NCI-H187 treated with DMSO at 0.1 percent for 48 hours (cell line): ENCODE results near the gene ZNF692.
"Not testable (repeated sequence)": the region's sequence is repeated elsewhere in the genome, so short reads cannot be mapped to it uniquely, and the experiment has no call there.

Experiments used
- DNase-seq: peaks from one replicate; lab custom pipeline; 2025; lab: John Stamatoyannopoulos, UW

The ZNF692 gene, protein sequence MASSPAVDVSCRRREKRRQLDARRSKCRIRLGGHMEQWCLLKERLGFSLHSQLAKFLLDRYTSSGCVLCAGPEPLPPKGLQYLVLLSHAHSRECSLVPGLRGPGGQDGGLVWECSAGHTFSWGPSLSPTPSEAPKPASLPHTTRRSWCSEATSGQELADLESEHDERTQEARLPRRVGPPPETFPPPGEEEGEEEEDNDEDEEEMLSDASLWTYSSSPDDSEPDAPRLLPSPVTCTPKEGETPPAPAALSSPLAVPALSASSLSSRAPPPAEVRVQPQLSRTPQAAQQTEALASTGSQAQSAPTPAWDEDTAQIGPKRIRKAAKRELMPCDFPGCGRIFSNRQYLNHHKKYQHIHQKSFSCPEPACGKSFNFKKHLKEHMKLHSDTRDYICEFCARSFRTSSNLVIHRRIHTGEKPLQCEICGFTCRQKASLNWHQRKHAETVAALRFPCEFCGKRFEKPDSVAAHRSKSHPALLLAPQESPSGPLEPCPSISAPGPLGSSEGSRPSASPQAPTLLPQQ

DNA sequence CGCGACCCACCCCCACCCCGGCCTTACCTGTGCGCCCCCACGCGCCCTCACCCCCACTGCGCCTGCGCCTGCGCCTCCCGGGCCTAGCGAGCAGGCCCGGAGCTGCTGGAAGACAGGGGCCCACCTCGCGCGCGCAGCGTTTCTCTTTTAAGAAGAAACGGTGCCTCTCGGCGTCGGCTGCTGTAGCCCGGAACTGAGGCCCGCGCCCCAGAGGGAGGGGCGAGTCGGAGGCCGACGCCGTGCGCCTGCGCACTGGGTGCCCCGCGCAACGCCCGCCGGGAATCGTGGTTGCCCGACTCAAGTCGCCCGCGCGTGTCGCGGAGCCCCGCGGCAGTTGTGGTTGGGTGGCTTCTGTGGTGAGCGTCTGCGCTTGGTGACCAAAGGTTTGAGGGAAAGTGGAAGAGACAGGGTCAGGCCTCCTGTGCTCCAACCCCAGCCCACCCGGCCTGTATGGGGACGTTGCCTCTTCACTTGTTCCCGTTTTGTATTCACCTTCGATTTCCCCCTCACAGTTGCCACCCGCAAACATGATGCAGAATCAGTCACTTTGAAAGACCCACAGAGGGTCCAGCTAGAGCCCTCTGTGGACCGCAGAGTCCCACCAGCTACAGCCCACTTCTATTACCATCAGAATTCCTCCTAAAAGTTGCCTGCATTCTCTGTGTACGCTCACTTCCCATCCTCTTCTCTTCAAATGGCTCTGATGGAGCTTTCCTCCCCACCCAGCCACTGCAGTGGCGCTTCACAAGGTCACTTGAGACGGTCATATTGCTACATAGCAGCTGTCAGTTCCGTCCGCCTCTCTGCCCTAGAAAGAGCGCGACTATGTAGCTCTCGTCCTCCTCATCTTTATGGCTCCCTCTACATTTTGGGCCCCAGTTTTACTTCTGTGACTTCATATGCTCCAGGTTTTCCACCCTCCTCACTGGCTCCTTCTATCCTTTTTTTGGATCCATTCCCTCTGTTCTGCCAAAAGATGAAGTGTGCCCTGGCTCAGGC, at the start of gene ZNF692:
TSS of gene ZNF692 (minus strand) at position 195 of the 999 bp plus-strand sequence. CDS start 776 bp downstream, outside the sequence.
- peak; percentile 13 for DNase-seq

DNA sequence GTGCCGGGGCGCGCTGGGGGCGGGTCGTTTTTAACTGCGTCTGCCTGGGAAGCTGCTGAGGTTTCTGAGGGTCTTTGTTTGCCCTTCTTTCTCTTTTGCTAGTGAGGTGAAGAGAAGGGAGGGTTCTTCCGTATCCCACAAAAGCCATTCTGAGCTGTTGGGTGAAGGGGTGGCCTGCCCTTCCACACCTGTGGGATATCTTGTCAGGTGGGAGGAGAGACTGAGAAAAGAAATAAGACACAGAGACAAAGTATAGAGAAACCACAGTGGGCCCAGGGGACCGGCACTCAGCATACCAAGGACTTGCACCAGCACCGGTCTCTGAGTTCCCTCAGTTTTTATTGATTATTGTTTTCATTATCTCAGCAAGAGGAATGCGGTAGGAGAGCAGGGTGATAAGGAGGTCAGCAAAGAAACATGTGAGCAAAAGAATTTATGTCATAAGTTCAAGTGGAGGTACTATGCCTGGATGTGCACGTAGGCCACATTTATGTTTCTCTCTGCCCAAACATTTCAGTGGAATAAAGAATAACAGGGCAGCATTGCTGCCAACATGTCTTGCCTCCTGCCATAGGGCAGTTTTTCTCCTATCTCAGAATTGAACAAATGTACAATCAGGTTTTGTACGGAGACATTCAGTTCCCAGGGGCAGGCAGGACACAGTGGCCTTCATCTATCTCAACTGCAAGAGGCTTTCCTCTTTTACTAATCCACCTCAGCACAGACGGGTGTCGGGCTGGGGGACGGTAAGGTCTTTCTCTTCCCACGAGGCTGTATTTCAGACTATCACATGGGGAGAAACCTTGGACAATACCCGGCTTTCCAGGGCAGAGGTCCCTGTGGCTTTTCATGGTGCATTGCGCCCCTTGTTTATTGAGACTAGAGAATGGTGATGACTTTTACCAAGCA, 48.1 kb upstream of the ZNF692 start:
- no peak for DNase-seq

DNA sequence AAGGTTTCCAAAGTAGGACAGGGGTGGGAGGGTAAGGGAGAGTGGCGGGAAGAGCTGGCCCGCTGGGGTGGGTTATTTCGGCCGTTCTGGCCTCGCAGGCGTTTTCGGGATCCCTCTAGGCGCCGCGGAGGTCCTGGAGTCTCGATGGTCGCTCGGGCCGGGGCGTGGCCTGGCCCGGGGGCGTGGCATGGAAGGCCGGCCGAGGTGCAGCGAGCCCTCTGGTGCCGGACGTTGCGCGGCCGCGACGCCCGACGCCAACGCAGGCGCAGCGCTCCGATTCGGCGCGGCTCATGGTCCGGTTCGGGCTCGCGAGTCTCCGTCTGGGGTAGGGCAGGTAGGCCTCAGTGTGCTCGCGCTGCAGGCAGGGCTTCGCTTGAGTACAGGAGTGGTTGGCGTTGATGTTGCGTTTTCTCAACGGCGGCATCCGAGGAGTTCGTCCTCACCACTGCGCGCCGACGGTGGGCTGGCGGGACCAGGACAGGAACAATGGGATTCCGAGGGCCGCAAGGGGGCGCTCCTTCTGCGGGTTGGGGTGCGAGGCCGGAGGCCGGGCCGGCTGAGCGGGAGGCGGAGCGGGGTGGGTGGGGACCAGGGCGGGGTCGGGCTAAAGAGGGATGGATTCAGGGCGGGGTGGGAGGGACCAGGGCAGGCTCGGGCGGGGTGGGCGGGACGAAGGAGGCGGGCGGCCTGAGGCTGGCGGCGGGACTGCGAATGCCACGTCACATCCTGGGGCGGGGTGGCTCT, 47.3 kb upstream of the ZNF692 start, which contains the start of gene PGBD2:
TSS of gene PGBD2 (plus strand) at position 227 of the 744 bp plus-strand sequence. CDS start 7,628 bp downstream, outside the sequence.
- no peak for DNase-seq

DNA sequence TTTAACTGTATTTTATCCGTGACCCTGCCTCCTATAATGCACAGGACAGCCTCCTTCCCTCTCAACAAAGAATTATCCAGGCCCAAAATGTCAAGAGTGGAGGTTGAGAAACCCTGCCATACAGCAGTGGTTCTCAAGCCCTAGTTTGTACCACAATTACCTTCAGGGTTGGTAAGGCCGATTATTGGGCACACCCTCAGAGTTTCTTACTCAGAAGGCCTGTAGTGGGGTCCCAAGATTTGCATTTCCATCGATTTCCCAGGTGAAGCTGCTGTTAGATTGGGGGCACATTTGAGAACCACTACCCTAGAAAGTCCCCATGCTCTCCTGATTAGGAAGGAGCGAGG, 46.8 kb upstream of the ZNF692 start:
- no peak for DNase-seq

DNA sequence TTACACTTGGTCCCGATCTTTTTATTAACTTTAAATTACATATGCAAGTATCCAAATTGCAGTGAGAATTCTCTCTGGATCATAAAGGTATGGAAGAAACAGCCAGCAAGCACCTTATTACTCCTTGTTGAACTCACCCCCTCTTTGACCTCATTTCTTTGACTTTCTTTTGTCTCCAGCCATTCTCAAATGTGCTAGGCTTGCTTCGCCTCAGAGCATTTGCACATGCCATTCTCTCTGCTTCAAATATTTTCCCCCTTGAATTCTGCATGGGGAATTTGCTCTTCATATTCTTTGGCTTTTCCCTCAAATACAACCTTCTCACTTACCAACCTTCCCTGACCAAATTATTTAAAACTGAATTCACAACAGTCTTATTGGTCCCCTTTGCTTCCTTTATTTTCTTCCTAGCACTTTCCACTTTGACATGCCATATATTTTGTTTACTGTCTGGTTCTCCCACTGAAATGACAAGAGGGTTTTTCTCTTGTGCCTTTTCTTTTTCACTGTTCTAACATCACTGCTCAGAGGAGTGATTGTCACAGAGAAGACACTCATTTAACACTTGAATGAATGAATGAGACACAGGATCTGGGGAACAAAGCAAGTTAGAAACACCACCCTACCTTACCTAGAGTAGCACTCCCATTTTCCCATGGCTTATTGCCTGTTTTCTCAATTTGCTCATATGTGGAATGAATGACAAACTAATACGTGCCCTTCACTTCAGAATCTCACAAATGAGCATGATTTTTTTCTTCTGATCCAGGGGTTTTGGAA, 45.7 kb upstream of the ZNF692 start:
- DNase-seq, result no peak

DNA sequence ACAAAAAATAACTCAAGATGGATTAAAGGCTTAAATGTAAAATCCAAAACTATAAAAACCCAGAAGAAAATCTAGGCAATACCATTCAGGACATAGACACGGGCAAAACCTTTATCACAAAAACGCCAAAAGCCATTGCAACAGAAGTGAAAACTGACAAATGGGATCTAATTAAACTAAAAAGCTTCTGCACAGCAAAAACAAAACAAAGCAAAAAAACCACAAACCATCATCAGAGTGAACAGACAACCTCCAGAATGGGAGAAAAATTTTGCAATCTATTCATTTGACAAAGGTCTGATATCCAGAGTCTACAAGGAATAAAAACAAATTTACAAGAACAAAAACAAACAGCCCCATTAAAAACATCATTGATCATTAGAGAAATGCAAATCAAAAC, 42.7 kb upstream of the ZNF692 start:
- DNase-seq, result no peak

DNA sequence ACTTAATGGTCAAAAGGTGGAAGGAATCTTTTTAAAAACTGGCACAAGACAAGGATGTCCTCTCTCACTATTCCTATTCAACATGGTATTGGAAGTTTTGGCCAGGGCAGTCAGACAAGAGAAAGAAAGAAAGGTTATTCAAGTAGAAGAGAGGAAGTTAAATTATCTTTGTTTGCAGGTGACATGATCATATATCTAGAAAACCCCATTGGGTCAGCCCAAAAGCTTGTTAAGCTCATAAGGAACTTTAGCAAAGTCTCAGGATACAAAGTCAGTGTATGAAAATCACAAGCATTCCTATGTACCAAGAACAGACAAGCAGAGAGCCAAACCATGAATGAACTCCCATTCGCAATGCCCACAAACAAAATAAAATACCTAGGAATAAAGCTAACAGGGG, 41.8 kb upstream of the ZNF692 start:
- DNase-seq, result no peak

DNA sequence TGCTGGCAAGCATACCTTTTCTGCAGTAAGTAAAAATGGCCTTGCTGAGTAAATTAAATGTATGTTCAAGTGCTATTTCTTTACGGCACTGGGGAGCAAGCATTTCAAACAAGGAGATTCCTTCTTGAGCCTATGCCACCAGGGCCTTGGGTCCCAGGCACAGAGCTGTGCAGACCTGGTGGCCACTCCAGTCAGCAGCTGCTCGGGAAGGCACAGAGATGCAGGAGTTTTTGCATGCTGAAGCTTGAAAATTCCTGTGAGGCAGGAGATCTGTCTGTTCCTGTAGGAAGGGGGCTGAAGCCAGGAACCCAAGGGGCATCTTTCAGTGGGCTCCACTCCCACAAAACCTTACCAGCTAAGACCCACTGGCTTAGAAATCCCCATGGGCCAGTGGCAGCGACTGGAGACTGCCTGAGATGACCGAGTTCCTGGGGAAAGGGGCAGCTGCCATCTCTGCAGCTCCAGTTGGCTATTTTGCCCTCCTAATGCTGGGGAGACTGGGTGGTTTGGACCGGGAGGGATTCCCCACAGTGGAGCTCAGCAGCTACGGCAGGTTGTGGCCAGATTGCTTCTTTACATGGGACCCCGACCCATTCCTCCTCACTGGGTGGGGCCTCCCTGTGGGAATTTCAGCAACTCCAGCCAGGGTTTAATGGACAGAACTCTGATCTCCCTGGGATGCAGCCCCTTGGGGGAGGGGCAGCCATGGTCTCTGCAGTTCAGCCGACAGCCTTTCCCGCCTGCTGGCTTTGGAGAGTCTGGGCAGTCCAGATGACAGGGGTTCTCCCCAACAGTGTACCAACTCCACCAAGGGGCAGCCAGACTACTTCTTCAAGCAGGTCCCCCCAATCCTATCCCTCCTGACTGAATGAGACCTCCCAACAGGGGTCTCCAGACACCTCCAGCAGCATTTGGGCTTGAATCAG, 38.8 kb upstream of the ZNF692 start:
- no peak for DNase-seq

DNA sequence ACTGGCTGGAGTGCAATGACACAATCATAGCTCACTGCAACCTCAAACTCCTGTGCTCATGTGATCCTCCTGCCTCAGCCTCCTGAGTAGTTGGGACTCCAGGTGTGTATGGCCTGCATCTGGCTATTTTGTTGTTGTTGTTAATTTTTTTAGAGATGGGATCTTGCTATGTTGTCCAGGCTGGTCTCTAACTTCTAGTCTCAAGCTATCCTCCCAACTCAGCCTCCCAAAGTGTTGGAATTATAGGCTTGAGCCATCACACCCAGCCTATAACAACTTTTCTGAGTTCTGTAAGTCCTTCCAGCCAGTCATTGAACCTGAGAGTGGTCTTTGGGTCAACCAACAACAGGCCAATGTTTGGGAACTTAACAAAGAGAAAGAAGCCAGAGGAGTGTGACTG, 36.0 kb upstream of the ZNF692 start:
- DNase-seq, result no peak

DNA sequence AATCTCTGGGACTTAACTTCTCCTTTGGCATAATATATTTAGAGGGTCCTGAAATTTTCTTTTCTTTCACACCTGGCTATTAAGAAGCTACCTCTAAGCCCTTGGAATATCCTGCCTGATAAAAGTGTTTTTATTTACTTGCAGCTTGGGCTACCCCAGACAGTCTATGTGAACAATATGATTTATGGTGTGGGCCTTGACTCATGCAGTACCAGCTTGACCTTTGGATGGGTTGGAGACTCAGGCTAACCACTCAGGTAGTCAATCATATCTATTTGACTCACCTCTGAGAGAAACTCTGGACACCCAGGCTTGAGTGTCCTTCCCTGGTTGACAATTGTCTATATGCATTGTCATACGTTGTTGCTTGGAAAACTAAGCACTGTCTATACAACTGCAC, 33.7 kb upstream of the ZNF692 start:
- no peak for DNase-seq

DNA sequence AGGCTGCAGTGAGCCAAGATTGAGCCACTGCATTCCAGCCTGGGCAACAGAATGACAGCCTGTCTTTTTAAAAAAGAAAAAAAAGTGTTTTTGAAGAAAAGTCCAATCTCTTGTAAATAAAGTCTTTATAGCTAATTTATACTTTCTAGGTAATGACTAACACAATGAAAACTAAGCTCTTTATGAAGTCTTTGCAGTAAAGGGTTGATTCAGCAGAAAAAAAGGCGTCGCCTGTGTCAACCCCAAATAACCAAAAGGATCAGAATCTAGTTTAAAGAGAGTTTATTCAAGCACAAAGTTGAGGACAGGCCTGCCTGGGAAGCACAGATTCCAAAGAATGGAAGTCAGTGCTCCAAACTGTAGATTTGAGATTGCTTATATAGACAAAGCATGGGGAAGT, 32.9 kb upstream of the ZNF692 start:
- DNase-seq, result no peak

DNA sequence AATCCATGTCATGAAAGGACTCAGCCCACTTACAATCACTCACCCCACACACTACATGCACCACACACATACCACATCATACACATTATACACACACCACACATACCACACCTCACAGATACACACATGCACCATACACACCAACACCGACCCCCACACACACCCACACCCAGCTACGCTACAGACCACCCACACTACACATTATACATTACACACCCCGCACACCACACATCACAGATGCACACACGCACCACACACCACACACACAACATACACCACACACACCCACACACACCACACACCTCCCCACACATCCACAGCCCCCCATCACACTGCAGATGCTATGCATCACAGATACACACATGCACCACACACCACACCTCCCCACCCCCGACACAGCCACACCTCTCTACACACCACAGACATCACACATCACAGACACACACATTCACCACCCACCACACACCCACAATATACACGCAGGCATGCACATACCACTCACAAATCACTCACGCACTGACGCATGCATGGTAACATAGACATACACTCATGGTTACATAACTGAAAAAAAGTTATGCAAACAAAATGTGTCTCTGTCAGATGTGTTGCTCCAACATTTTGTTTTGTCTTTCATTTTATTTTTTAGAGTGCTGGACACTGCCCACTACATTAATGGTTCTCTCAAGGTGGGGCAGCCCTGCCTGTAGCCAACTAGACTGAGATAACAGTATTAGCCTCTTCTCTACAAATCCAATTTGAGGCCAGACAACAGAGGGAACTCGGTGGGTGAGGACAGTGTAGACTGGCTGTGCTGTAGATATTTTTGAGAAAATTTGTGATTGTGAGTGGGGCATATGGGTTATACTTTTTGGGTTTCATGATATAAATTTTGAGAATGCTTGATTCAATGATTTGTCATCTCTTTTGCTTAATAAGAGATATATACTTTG, 31.9 kb upstream of the ZNF692 start:
- DNase-seq, result no peak

DNA sequence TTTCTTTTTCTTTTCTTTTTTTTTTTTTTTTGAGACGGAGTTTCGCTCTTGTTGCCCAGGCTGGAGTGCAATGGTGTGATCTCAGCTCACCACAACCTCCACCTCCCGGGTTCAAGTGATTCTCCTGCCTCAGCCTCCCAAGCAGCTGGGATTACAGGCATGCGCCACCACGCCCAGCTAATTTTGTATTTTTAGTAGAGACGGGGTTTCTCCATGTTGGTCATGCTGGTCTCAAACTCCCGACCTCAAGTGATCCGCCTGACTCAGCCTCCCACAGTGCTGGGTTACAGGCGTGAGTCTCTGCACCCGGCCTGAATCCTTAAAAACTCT, 31.0 kb upstream of the ZNF692 start:
- DNase-seq, result not testable (repeated sequence)

DNA sequence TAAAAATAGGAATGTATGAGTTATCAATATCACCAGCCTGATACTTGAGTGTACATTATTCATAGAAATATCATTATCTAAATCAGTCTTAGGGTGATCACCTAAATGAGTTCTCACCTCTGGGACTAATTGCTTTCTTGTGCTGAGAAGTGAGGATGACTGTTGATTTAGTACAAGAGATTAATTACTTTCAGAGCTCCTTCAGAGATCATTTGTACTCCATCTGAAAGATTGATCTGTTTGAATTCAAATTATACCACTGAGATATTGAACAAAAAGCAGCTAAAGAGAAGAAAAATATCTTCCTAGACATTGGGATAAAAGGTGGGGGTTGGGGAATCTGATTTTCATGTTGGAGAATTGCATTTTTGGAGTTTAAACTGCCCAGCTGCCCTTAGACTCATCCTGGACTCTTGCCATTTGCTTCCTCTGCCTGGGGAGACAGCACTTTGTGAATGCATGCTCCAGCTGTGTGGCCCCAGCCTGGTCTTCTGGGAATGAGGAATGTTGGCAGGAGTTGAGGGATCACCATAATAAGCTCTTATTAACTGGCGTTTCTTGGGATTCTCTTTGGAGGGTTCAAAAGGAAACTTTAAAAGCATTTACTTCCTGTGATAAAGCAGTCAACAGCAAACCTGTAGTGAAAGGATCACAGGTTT, 27.5 kb upstream of the ZNF692 start:
- DNase-seq, result no peak

DNA sequence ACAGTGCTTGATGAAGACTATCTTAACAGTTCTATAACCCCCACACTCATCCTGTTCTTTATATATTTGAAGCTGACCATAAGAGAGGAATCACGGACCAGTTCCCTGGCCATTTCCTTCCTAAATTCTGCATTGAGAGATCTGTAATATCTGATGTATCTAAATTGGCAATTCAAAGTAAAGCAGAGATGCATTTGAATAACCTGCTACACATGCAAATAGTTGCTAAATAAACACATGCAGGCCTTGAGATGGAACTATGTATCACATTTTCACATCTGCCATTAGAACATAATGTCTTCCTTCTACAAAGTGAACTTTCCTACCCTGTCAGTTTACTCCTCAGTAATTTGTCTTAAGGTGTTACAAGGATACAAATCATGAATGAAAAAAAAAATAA, 26.8 kb upstream of the ZNF692 start:
- no peak for DNase-seq

DNA sequence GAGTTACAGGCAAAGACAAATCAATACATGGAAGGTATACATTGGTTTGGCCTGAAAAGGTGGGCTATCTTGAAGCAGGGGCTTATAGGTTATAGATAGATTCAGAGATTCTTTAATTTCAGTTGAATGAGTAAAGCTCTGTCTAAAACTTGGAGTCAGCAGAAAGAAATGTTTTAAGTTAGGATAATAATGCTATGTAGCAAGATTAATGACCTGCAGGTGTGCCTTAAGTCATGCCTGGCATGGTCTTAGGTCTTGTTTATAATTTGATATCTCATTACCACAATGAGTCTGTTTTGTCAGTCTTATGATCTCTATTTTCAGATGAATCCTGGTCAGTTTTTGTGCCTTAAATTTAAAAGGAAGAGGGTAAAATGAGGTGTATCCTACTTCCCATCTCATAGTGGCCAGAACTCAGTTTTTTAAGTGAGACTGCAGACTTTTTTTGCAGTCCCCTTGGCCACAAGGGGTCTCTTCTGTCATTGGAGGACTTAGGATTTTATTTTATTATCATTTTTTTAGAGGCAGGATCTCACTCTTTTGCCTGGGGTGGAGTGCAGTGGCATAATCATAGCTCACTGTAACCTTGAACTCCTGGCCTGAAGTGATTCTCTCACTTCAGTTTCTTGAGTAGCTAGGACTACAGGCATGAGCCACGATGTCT, 25.9 kb upstream of the ZNF692 start:
- no peak for DNase-seq

DNA sequence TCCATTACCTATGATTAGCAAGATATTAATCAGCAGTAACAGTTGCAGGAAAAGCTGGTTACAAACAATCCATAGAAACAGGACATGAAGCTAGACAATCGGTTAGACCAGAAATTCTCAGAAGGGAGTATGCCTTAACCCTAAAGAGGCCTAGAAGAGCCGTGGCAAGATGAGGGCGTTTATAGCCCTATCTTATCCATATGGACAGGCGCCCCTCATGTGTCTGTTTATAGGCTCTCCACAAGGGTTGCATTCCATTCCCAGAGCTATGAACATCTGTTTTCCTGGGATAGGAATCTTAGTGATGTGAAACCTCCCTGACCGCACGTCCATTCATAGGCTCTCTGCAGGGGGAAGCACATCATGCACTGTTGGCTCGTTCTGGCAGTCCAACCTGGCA, 23.5 kb upstream of the ZNF692 start:
- not testable (repeated sequence) for DNase-seq
